ENCODE measurements around the gene ZNFX1.

- TF ChIP-seq, protein P1, sequence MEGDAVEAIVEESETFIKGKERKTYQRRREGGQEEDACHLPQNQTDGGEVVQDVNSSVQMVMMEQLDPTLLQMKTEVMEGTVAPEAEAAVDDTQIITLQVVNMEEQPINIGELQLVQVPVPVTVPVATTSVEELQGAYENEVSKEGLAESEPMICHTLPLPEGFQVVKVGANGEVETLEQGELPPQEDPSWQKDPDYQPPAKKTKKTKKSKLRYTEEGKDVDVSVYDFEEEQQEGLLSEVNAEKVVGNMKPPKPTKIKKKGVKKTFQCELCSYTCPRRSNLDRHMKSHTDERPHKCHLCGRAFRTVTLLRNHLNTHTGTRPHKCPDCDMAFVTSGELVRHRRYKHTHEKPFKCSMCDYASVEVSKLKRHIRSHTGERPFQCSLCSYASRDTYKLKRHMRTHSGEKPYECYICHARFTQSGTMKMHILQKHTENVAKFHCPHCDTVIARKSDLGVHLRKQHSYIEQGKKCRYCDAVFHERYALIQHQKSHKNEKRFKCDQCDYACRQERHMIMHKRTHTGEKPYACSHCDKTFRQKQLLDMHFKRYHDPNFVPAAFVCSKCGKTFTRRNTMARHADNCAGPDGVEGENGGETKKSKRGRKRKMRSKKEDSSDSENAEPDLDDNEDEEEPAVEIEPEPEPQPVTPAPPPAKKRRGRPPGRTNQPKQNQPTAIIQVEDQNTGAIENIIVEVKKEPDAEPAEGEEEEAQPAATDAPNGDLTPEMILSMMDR (conservative IDR thresholded peaks at IDR 0.05), result no peak
- no peak for TF ChIP-seq ZFX (IDR thresholded peaks at IDR 0.05)
Observed at GRCh38 chr20:49268600-49269365, 9.1 kb downstream of the ZNFX1 start.
